Heart left ventricle (tissue), 13 donors: ENCODE measurements around the gene ABCB1.

ENCODE experiments used
- POLR2A ChIP-seq, 2 donors: fragments of 450-650 bp; IDR thresholded peaks; one replicate each; pipeline ENCODE4 v1.6.1; 2017; ENCODE audit warnings: antibody characterized with exemption in 2 of 2, mild to moderate bottlenecking in 2 of 2, moderate library complexity in 2 of 2
- TF ChIP-seq, protein P1 (sequence below), 12 donors: fragments of 200-600 bp; sonication (generic) in 4 of 12; IDR thresholded peaks; one replicate each; pipeline versions ENCODE4 v1.5.0 to v1.8.0; 2018 to 2022; ENCODE audit warnings: antibody characterized with exemption in 12 of 12, mild to moderate bottlenecking in 5 of 12
- donor health status: ischemic (EF 13 %, LVEDD 7.1; RV severe dilation, severe dysfunction).
- donor health status: DM: no; HTN: yes; CAD: no.
- donor health status: DM: no; HTN: no; CAD: no.
- donor health status: ischemic (EF 25% LVEDD 6.9; RV normal size, moderate dysfunction).
- donor health status: ischemic (EF 25% LVEDD 5.7; RV mildly dilated, moderate dysfunction).
- donor health status: ischemic (EF 35%, LVEDD 5.7; RV mildly dilated, moderate dysfunction).
- donor health status: nonischemic (EF 11% LVEDD 7.7; RV severe dilation, severe dysfunction).
- donor health status: DM: yes; HTN: yes; CAD: no.
- donor health status: PGD.
- donor health status: ischemic (EF 29% LVEDD 5.4; RV normal size, mild dysfunction).
- donor health status: nonischemic (EF 23%, LVEDD 6.1; RV moderate dilation, normal function).

DNA sequence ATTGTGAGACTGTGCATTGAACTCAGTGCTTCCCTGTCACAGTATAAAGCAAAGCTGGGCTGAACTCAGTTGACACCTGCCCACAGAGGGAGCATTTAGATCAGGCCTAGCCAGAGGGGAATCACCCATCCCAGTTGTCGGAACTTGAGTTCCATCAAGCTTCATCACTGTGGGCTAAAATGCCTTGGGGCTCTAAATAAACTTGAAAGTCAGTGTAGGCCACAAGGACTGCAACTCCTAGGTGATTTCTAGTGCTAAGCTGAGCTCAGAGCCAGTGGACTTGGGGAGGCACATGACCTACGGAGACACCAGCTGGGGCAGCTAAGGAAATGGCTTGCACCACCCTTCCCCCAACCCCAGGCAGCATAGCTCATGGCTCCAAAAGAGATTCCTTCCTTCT lies 117.6 kb downstream of the ABCB1 start:
- TF ChIP-seq, protein P1, sequence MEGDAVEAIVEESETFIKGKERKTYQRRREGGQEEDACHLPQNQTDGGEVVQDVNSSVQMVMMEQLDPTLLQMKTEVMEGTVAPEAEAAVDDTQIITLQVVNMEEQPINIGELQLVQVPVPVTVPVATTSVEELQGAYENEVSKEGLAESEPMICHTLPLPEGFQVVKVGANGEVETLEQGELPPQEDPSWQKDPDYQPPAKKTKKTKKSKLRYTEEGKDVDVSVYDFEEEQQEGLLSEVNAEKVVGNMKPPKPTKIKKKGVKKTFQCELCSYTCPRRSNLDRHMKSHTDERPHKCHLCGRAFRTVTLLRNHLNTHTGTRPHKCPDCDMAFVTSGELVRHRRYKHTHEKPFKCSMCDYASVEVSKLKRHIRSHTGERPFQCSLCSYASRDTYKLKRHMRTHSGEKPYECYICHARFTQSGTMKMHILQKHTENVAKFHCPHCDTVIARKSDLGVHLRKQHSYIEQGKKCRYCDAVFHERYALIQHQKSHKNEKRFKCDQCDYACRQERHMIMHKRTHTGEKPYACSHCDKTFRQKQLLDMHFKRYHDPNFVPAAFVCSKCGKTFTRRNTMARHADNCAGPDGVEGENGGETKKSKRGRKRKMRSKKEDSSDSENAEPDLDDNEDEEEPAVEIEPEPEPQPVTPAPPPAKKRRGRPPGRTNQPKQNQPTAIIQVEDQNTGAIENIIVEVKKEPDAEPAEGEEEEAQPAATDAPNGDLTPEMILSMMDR (IDR thresholded peaks at IDR 0.05), result no peak
- TF ChIP-seq POLR2A (IDR thresholded peaks at IDR 0.05), result no peak
